Fibroblast of lung (primary cell): ENCODE results near the gene CTF1. TPM values are rescaled to one million over a fixed set of nuclear protein-coding genes. Genes with fewer than 3 reads are reported as not detected.

ENCODE experiments used
- DNase-seq, 2 donors: peaks; one replicate each; pipeline versions ENCODE4 v3.0.0 to v3.0.0-alpha.2; 2010; ENCODE audit warnings: low read depth in 2 of 2
- H2AFZ ChIP-seq: 2 replicates; pipeline ENCODE4 v1.5.1; 2012; ENCODE audit warnings: low read length, control low read depth, inconsistent platforms
- H3K27ac ChIP-seq: 2 replicates; pipeline ENCODE4 v1.5.1; 2011; ENCODE audit warnings: low read length, control low read depth; ENCODE audit not compliant: insufficient read depth
- H3K27me3 ChIP-seq: 2 replicates; pipeline ENCODE4 v1.5.1; 2011; ENCODE audit warnings: mild to moderate bottlenecking, low read length; ENCODE audit not compliant: control insufficient read depth, insufficient read depth
- H3K36me3 ChIP-seq: 2 replicates; pipeline ENCODE4 v1.5.1; 2011; ENCODE audit warnings: low read length; ENCODE audit not compliant: control insufficient read depth, insufficient read depth
- H3K4me1 ChIP-seq: 2 replicates; pipeline ENCODE4 v1.5.1; 2011; ENCODE audit warnings: low read length; ENCODE audit not compliant: control insufficient read depth, insufficient read depth; ENCODE audit errors: extremely low read depth
- H3K4me2 ChIP-seq: 2 replicates; pipeline ENCODE4 v1.5.1; 2011; ENCODE audit warnings: low read length, control low read depth; ENCODE audit not compliant: insufficient read depth; ENCODE audit errors: extremely low read depth
- H3K4me3 ChIP-seq, 4 experiments: fragments of 200-600 bp in 1 of 4; sonication (generic) in 1 of 4; replicated peaks in 1 of 4; 2 replicates each; pipeline ENCODE4 v1.5.1; 2011 to 2016; ENCODE audit warnings: low read length in 4 of 4, low read depth in 3 of 4, mild to moderate bottlenecking in 3 of 4, control low read depth in 2 of 4, inconsistent platforms in 1 of 4, mixed read lengths in 1 of 4; ENCODE audit not compliant: insufficient read depth in 1 of 4; ENCODE audit errors: control extremely low read depth in 1 of 4
- H3K79me2 ChIP-seq: 2 replicates; pipeline ENCODE4 v1.5.1; 2012; ENCODE audit warnings: mild to moderate bottlenecking, low read length, inconsistent platforms; ENCODE audit not compliant: control insufficient read depth, insufficient read depth
- H3K9ac ChIP-seq: 2 replicates; pipeline ENCODE4 v1.5.1; 2011; ENCODE audit warnings: mild to moderate bottlenecking, low read length, control low read depth; ENCODE audit not compliant: insufficient read depth
- H3K9me3 ChIP-seq: 2 replicates; pipeline ENCODE4 v1.5.1; 2012; ENCODE audit warnings: low read depth, low read length; ENCODE audit not compliant: control insufficient read depth, insufficient read depth
- H4K20me1 ChIP-seq: 2 replicates; pipeline ENCODE4 v1.5.1; 2011; ENCODE audit warnings: low read length; ENCODE audit not compliant: control insufficient read depth, insufficient read depth; ENCODE audit errors: extremely low read depth
- EZH2 ChIP-seq: IDR thresholded peaks from 2 replicates; pipeline ENCODE4 v1.5.1; 2012; ENCODE audit warnings: low read length, control low read depth, mild to moderate bottlenecking; ENCODE audit errors: missing control alignments
- polyA plus RNA-seq, 2 donors: library from polyadenylated mRNA; depleted of rRNA in 1 of 2; stranded (reverse) in 1 of 2; unstranded in 1 of 2; fragments of >200 nt; gene quantifications; 2 replicates each; pipeline ENCODE4 v1.2.1, GENCODE V29; 2011 to 2012; ENCODE audit warnings: missing spikeins in 1 of 2
- total RNA-seq: library from RNA; depleted of rRNA; stranded (reverse); fragments of >200 nt; gene quantifications from 2 replicates; pipeline ENCODE4 v1.2.1, GENCODE V29; 2014
- TF ChIP-seq, protein P1 (sequence below), 2 donors: IDR thresholded peaks in 1 of 2; conservative IDR thresholded peaks in 1 of 2; 1 replicate in 1 of 2; 2 replicates in 1 of 2; pipeline ENCODE4 v1.5.1; 2011 to 2012; ENCODE audit warnings: low read length in 2 of 2, control low read depth in 1 of 2, inconsistent platforms in 1 of 2, low read depth in 1 of 2, mild to moderate bottlenecking in 1 of 2

The CTF1 gene
- total and polyA plus RNA-seq, 2 donors (not counting 1 experiment from before 2014, with no cell fraction given), result 5.3 to 8.8 TPM

DNA sequence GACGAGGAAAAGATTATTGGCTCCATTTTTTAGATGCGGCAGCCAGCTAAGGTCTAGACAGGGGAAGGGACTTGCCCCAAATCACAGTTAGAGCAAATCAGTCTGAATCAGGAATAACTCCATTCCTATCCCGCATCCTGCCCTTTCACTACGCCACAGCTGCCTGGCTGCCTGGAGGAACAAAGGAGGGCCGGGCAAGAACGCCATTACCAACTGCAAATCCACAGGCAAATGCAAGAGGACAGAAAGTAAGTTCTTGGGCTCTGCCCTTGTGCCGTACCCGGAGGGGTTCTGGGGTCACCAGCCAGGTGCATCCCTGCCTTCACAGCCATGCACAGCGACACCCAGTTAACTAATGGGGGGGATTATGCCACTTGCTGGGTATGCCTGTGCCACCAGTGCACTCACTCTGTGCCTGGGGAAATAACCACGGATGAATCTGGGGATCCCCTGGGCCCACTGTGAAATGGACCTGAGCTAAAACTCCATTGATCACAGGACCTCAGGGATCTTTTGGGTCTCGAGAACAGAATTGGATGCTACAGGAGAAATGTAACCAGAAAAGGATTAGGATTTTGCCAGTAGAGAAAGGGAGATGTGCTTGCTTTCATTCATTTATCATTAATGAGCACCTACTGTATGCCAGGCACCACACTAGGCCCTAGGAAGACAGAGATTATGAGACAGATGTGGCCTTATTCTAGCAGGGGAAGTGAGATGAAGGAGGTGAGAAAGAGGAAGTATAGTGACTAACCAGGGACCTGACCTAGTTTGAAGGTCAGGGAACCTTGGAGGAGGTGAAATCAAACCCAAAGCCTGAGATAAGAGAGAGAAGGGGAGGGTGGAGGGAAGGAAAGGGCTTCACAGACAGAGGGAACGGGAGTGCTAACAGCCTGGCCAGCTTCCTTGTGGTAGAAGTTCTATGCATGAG is 20.3 kb upstream of the CTF1 start:
- peak in 1 of 2 donors; percentile 39 for DNase-seq
- H3K27me3 ChIP-seq, result no peaks in the 10 kb centered on the region
- H3K4me1 ChIP-seq, result peaks cover 7% of the 10 kb centered on the region
- peak overlapping the region; percentile 18 for H2AFZ ChIP-seq
- TF ChIP-seq, protein P1, sequence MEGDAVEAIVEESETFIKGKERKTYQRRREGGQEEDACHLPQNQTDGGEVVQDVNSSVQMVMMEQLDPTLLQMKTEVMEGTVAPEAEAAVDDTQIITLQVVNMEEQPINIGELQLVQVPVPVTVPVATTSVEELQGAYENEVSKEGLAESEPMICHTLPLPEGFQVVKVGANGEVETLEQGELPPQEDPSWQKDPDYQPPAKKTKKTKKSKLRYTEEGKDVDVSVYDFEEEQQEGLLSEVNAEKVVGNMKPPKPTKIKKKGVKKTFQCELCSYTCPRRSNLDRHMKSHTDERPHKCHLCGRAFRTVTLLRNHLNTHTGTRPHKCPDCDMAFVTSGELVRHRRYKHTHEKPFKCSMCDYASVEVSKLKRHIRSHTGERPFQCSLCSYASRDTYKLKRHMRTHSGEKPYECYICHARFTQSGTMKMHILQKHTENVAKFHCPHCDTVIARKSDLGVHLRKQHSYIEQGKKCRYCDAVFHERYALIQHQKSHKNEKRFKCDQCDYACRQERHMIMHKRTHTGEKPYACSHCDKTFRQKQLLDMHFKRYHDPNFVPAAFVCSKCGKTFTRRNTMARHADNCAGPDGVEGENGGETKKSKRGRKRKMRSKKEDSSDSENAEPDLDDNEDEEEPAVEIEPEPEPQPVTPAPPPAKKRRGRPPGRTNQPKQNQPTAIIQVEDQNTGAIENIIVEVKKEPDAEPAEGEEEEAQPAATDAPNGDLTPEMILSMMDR (conservative IDR thresholded peaks at IDR 0.05 in 1 of 2, IDR thresholded peaks at IDR 0.05 in 1 of 2; ENCODE audit: low read depth in 1 of 2, low read length in 2 of 2), result no peak
- no peak for TF ChIP-seq EZH2
- peak overlapping the region; percentile 77 for H3K27ac ChIP-seq
- no peaks in the 10 kb centered on the region for H3K9me3 ChIP-seq
- peak overlapping the region; percentile 74 for H3K9ac ChIP-seq
- no peaks in the 10 kb centered on the region for H4K20me1 ChIP-seq
- peaks cover 10% of the 10 kb centered on the region for H3K79me2 ChIP-seq
- peak overlapping the region; percentile 87 for H3K4me2 ChIP-seq
- peaks cover 2% of the 10 kb centered on the region for H3K36me3 ChIP-seq
- peak overlapping the region; percentile 50 to 90 (median 78) for H3K4me3 ChIP-seq

- H4K20me1 ChIP-seq, result no peaks in the 10 kb centered on the region
- TF ChIP-seq EZH2, result no peak
- H3K4me1 ChIP-seq, result peaks cover 7% of the 10 kb centered on the region
- peak overlapping the region; percentile 87 for H3K4me2 ChIP-seq
- H3K4me3 ChIP-seq, result peak overlapping the region in 3 of 4 experiments; percentile 50 to 90 (median 88)
- no peaks in the 10 kb centered on the region for H3K27me3 ChIP-seq
- H3K79me2 ChIP-seq, result peaks cover 10% of the 10 kb centered on the region
- no peak for DNase-seq
- peaks cover 2% of the 10 kb centered on the region for H3K36me3 ChIP-seq
- no peak overlapping the region for H2AFZ ChIP-seq
- H3K9ac ChIP-seq, result no peak overlapping the region
- peak overlapping the region; percentile 77 for H3K27ac ChIP-seq
- H3K9me3 ChIP-seq, result no peaks in the 10 kb centered on the region
These were observed 19.5 kb upstream of the CTF1 start for GRCh38 chr16:30876867-30877266.

GRCh38 chr16:30882429-30883310 is 13.7 kb upstream of the CTF1 start:
- Histone ChIP-seq H3K4me3 (no peak overlapping the region), H4K20me1 (no peaks in the 10 kb centered on the region), H3K79me2 (no peaks in the 10 kb centered on the region), H2AFZ (no peak overlapping the region), H3K27ac (no peak overlapping the region), H3K4me2 (no peak overlapping the region), H3K9ac (no peak overlapping the region), H3K9me3 (no peaks in the 10 kb centered on the region), H3K4me1 (no peaks in the 10 kb centered on the region), H3K27me3 (no peaks in the 10 kb centered on the region), H3K36me3 (peaks cover 8% of the 10 kb centered on the region)
- TF ChIP-seq EZH2, result no peak
- TF ChIP-seq, protein P1 (conservative IDR thresholded peaks at IDR 0.05 in 1 of 2, IDR thresholded peaks at IDR 0.05 in 1 of 2; ENCODE audit: low read depth in 1 of 2, low read length in 2 of 2), result no peak
- DNase-seq, result no peak
